Cardiac fibroblast (primary cell): ENCODE results near the gene ATP8A2.
A peak's percentile ranks its signal among the peaks of the same experiment; 100 is the strongest.
"Not testable (repeated sequence)": the region's sequence is repeated elsewhere in the genome, so short reads cannot be mapped to it uniquely, and the experiment has no call there.

Source experiments
- DNase-seq, 2 donors: peaks; one replicate each; pipeline versions ENCODE4 v3.0.0 to v3.0.0-alpha.2; 2010; ENCODE audit warnings: low read depth in 2 of 2
- H3K4me3 ChIP-seq, 2 donors: replicated peaks in 1 of 2; 1 replicate in 1 of 2; 2 replicates in 1 of 2; pipeline ENCODE4 v1.5.1; 2011; ENCODE audit warnings: low read depth in 2 of 2, low read length in 2 of 2, mild to moderate bottlenecking in 2 of 2, moderate library complexity in 1 of 2
- CTCF ChIP-seq: IDR thresholded peaks from one replicate; pipeline ENCODE4 v1.5.1; 2011; ENCODE audit warnings: low read depth, mild to moderate bottlenecking, low read length, inconsistent platforms

The ATP8A2 gene

GRCh38 chr13:25768838-25769237, 397.1 kb downstream of the ATP8A2 start:
- TF ChIP-seq CTCF: no peak

GRCh38 chr13:25770601-25771000, 398.8 kb downstream of the ATP8A2 start:
- no peak for DNase-seq
- no peak for TF ChIP-seq CTCF

More at GRCh38 chr13:25768838-25769237, 397.1 kb downstream of the ATP8A2 start:
- H3K4me3 ChIP-seq: no peak overlapping the region
- DNase-seq: peak in 1 of 2 donors; percentile 27

GRCh38 chr13:25771202-25771601, 399.4 kb downstream of the ATP8A2 start:
- H3K4me3 ChIP-seq: no peak overlapping the region
- no peak for TF ChIP-seq CTCF
- DNase-seq: peak in 1 of 2 donors; percentile 2

More at GRCh38 chr13:25770601-25771000, 398.8 kb downstream of the ATP8A2 start:
- no peak overlapping the region for H3K4me3 ChIP-seq

- no peak for DNase-seq
- TF ChIP-seq CTCF: no peak
- H3K4me3 ChIP-seq: no peak overlapping the region
Measured at GRCh38 chr13:25771641-25772478, 400.1 kb downstream of the ATP8A2 start.

GRCh38 chr13:25772534-25772933, 400.8 kb downstream of the ATP8A2 start:
- not testable (repeated sequence) for DNase-seq, H3K4me3 ChIP-seq

- DNase-seq: not testable (repeated sequence)
Measured at GRCh38 chr13:25774056-25774455, 402.3 kb downstream of the ATP8A2 start.

GRCh38 chr13:25775275-25775674, 403.5 kb downstream of the ATP8A2 start:
- DNase-seq: no peak

More at GRCh38 chr13:25774056-25774455, 402.3 kb downstream of the ATP8A2 start:
- H3K4me3 ChIP-seq: not testable (repeated sequence)

More at GRCh38 chr13:25775275-25775674, 403.5 kb downstream of the ATP8A2 start:
- H3K4me3 ChIP-seq: no peak overlapping the region
- TF ChIP-seq CTCF: no peak
